Aorta (tissue), 5 donors: ENCODE data around the gene GGT1. TPM values are rescaled to one million over a fixed set of nuclear protein-coding genes. Genes with fewer than 3 reads are reported as not detected.
"Not testable (repeated sequence)": the region's sequence is repeated elsewhere in the genome, so short reads cannot be mapped to it uniquely, and the experiment has no call there.

ENCODE experiments used
- ATAC-seq: fragments of 200-7000 bp; cut with Tn5 transposase; one replicate; pipeline ENCODE4 v1.9.1; 2022; ENCODE audit warnings: moderate library complexity; ENCODE audit not compliant: low FRiP score
- DNase-seq, 2 donors: peaks; one replicate each; pipeline ENCODE4 v3.0.0-alpha.2; 2020
- H3K27ac ChIP-seq, 2 donors: one replicate each; pipeline ENCODE4 v1.5.1; 2013; ENCODE audit warnings: low read length in 2 of 2, mild to moderate bottlenecking in 2 of 2, moderate library complexity in 2 of 2, control low read depth in 1 of 2, inconsistent platforms in 1 of 2, low read depth in 1 of 2
- H3K27me3 ChIP-seq, 2 donors: one replicate each; pipeline ENCODE4 v1.6.1; 2013; ENCODE audit warnings: control low read depth in 1 of 2, low read length in 1 of 2, mild to moderate bottlenecking in 1 of 2, moderate library complexity in 1 of 2; ENCODE audit not compliant: insufficient read depth in 2 of 2, control insufficient read depth in 1 of 2
- H3K36me3 ChIP-seq, 2 donors: one replicate each; pipeline ENCODE4 v1.6.1; 2013; ENCODE audit warnings: control low read depth in 1 of 2, low read length in 1 of 2, mild to moderate bottlenecking in 1 of 2; ENCODE audit not compliant: insufficient read depth in 2 of 2, control insufficient read depth in 1 of 2
- H3K4me1 ChIP-seq, 2 donors: one replicate each; pipeline ENCODE4 v1.6.1; 2013; ENCODE audit warnings: low read length in 2 of 2, control low read depth in 1 of 2, mild to moderate bottlenecking in 1 of 2, moderate library complexity in 1 of 2; ENCODE audit not compliant: insufficient read depth in 2 of 2, control insufficient read depth in 1 of 2
- H3K4me3 ChIP-seq, 2 donors: one replicate each; pipeline ENCODE4 v1.5.1; 2013; ENCODE audit warnings: low read length in 2 of 2, control low read depth in 1 of 2, mild to moderate bottlenecking in 1 of 2
- H3K9me3 ChIP-seq: one replicate; pipeline ENCODE4 v1.6.1; 2013; ENCODE audit warnings: mild to moderate bottlenecking, low read length; ENCODE audit not compliant: control insufficient read depth
- WGBS, 2 donors: extraction: QIAGEN DNeasy Blood & Tissue Kit; methylation state at CpG; one replicate each; pipeline ENCODE4 v1.1.7; 2013; 5-methylcytosine and 5-hydroxymethylcytosine counted together
- intact Hi-C, 2 donors: fragments of 100-400 bp; cut with DNase I; formaldehyde crosslinking; loops; one replicate each; pipeline versions ENCODE4 v1.14.2 to v1.15.0; 2022
- polyA plus RNA-seq, 2 donors: library from polyadenylated mRNA; stranded (reverse); fragments of 200-250 nt; gene quantifications; one replicate each; pipeline ENCODE4 v1.2.3, GENCODE V29; 2013
- total RNA-seq, 2 donors: library from RNA; stranded (reverse); fragmentation: NEBNext Ultra II Directional; extraction: Animal tissue kit (Norgen Biotek cat#: 25700); gene quantifications; one replicate each; pipeline ENCODE4 v1.2.1, GENCODE V29; 2021
- donor health status: healthy with polysubstance abuse.
- donor health status: Bipolar disorder and iron deficiency.
- donor health status: DM: no; HTN: no; CAD: no.
- donor health status: DM: no; HTN: no; CAD: no.
- donor health status: DM: yes; HTN: yes; CAD: no.

GGT1 gene
- total and polyA plus RNA-seq, 4 donors: 4.0 to 24.1 (median 14.3) TPM

- H3K27ac ChIP-seq, H3K4me1 ChIP-seq, H3K9me3 ChIP-seq, intact Hi-C loops, H3K4me3 ChIP-seq, ATAC-seq, H3K36me3 ChIP-seq, H3K27me3 ChIP-seq: not testable (repeated sequence)
- WGBS, 2 donors: 93 to 94% methylated on average over 10 to 11 of the region's 11 CpGs
- peak in 1 of 2 donors; percentile 34 for DNase-seq
These were observed 766 bp upstream of the GGT1 start for GRCh38 chr22:24602105-24602749.

- 28 to 33% methylated on average over 17 to 18 of the region's 18 CpGs for WGBS, 2 donors
- not testable (repeated sequence) for ATAC-seq
These were observed 1.0 kb downstream of the GGT1 start for GRCh38 chr22:24603770-24604629.

DNA sequence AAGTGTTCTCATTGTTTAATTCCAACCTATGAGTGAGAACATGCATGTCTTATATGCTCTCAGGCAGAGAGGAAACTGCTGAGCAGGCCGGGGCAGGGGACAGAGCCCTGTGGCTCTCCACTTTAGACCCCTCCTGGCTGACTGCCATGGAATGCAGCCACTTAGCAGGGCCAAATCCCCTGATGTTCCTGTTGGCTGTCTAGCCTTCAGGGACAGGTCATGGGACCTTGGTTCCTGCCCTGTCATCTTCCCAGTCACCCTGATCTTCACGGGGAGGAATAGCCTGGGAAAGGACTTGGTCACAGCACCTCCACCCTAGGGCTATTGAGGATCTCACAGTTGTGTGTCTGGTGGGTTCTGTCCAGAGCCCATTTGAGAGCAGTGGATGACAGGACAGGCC is 3.3 kb downstream of the GGT1 start:
- intact Hi-C loops, H3K27me3 ChIP-seq, H3K36me3 ChIP-seq, H3K4me1 ChIP-seq, H3K9me3 ChIP-seq, ATAC-seq, H3K4me3 ChIP-seq, H3K27ac ChIP-seq, DNase-seq: not testable (repeated sequence)
- WGBS, 2 donors: 73 to 86% methylated on average over 2 of the region's 2 CpGs

More at GRCh38 chr22:24603770-24604629, 1.0 kb downstream of the GGT1 start:
- H3K27ac ChIP-seq, H3K9me3 ChIP-seq, H3K4me1 ChIP-seq, intact Hi-C loops, H3K36me3 ChIP-seq, H3K27me3 ChIP-seq, H3K4me3 ChIP-seq: not testable (repeated sequence)
- peak in 1 of 2 donors; percentile 48 for DNase-seq

DNA sequence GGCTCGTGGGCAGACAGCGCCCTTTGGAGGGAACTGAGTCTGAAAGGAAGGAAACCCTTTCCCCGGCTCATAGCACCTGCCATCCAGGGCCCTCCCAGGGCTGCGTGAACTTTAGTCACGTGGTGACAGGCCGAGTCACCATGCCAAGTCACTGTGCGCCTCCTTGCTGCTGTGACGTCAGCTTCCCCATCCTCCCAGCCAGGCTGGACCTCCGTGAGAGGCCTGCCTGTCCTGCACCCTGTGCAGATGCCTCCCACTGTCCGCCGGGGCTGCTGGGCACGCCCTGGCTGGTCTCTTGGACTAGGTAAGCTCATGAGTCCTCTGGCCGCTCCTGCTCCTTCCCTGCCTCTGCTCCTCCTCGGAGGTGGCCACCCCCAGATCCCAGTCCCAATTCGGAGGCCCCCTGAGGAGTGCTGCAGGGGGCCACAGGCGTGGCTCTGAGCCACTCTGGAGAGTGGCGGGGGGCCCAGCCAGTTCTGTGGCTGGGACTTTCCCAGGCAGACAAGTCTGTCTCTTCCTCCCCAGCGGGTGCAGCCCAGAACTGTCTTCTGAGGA is 4.5 kb downstream of the GGT1 start:
- intact Hi-C loops, H3K9me3 ChIP-seq, H3K4me3 ChIP-seq, H3K27ac ChIP-seq, H3K36me3 ChIP-seq, H3K27me3 ChIP-seq, H3K4me1 ChIP-seq: not testable (repeated sequence)
- 81 to 84% methylated on average over 17 to 18 of the region's 18 CpGs for whole genome bisulfite sequencing, 2 donors
- peak in 1 of 2 donors; percentile 78 for DNase-seq
- ATAC-seq: peak; percentile 46

DNA sequence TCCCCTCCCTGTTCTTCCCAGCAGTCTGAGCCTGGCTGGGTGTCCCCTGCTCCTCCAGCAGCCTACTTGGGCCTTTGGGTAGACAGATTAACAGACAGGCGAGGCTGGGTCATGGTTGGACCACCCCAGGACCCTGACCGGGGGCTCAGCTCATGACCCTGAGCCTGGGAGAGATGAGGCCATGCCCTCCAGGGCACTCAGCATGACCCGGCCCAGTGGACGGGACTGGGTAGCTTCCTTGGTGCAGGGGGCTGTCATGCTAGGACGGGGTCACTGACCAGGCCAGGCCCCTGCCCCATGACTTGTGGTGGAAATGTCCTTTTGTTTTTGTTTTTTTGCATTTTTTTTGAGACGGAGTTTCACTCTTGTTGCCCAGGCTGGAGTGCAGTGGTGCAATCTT is 5.3 kb downstream of the GGT1 start:
- H3K36me3 ChIP-seq, H3K27ac ChIP-seq, H3K4me1 ChIP-seq, H3K4me3 ChIP-seq, H3K9me3 ChIP-seq, H3K27me3 ChIP-seq, DNase-seq, intact Hi-C loops: not testable (repeated sequence)
- WGBS, 2 donors: 88 to 91% methylated on average over 4 to 6 of the region's 6 CpGs
- ATAC-seq: peak; percentile 56

DNA sequence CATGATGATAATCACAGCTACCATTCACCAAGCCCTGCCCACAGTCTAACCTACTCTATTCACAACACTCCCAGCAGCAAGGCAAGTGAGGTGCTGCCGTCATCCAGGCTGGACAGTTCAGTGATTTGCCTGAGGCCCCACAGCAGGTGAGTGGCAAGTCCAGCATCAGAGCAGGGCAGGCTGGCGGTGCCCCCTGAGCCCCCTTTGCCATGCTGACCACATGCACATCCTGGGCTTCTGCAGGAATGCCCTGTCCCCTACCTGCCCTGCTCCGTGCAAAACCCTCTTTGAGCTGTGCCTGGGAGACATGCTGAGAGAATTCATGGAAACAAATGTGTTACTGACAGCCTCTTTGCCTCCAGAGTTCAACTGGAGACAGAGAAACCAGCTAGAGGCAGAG is 6.9 kb downstream of the GGT1 start:
- H3K4me1 ChIP-seq, H3K27me3 ChIP-seq, H3K9me3 ChIP-seq, ATAC-seq, intact Hi-C loops, H3K36me3 ChIP-seq, H3K4me3 ChIP-seq, H3K27ac ChIP-seq, DNase-seq: not testable (repeated sequence)
- WGBS, 2 donors: 90 to 93% methylated on average over 2 to 3 of the region's 3 CpGs

DNA sequence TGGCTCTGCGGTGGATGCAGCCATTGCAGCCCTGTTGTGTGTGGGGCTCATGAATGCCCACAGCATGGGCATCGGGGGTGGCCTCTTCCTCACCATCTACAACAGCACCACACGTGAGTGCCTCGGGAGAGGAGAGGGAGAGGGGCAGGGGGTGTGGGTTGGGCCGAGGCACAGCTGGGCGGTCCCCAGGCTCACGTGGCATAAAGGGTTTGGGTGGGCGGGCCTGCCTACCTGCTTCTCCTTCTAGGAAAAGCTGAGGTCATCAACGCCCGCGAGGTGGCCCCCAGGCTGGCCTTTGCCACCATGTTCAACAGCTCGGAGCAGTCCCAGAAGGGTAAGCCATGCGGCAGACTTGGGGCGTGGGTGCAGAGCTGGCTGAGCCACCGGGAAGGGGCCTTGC is 11.8 kb downstream of the GGT1 start:
- H3K9me3 ChIP-seq, H3K36me3 ChIP-seq, intact Hi-C loops, H3K4me3 ChIP-seq, H3K4me1 ChIP-seq, ATAC-seq, H3K27ac ChIP-seq, DNase-seq, H3K27me3 ChIP-seq: not testable (repeated sequence)
- 84 to 85% methylated on average over 9 to 15 of the region's 15 CpGs for WGBS, 2 donors

DNA sequence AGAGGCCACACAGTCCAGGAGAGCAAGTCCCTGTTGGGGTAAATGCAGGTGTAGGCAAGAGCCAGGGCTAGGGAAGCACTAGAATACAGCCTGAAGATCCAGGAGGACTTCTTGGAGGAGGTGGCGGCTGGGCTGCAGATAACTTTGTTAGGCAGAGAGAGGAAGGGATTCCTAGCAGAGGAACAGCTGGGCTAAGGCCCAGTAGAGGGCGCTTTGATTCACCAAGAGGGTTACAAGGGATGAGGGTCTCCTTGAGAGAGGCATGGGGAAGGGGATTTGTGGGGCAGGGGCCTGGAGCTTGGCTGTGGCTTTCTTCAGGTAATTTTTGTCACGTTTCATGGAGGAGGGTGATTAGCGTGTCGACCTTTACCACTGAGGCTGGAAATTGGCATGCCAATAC is 18.3 kb downstream of the GGT1 start:
- intact Hi-C loops, H3K27ac ChIP-seq, ATAC-seq, H3K36me3 ChIP-seq, H3K27me3 ChIP-seq, H3K9me3 ChIP-seq, H3K4me3 ChIP-seq, DNase-seq, H3K4me1 ChIP-seq: not testable (repeated sequence)
- WGBS, 2 donors: 73 to 78% methylated on average over 4 of the region's 5 CpGs
